ENCODE results near the gene RBM17.
"Not testable (repeated sequence)": the region's sequence is repeated elsewhere in the genome, so short reads cannot be mapped to it uniquely, and the experiment has no call there.

The RBM17 gene

DNA sequence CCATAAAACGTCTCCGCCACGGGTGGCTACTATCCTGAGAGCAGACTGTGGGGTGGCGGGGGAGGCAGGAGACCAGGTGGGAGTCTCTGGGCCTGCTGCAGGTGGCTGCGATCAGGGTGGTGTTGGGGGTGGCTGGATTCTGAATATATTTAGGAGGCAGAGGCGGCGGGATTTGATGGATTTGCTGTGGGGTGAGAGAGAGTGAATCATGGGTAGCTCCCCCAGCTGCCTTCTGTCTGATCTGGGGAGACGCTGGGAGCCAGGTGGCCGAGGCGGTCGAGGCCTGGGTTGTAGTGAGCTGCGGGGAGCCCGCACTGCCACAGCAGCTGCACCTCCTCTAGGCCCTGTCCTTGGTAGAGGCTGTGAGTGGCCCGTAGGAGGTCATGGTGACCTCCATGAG lies 65.7 kb downstream of the RBM17 start:
- no peak for DNase-seq (ENCODE audit: low spot score)

DNA sequence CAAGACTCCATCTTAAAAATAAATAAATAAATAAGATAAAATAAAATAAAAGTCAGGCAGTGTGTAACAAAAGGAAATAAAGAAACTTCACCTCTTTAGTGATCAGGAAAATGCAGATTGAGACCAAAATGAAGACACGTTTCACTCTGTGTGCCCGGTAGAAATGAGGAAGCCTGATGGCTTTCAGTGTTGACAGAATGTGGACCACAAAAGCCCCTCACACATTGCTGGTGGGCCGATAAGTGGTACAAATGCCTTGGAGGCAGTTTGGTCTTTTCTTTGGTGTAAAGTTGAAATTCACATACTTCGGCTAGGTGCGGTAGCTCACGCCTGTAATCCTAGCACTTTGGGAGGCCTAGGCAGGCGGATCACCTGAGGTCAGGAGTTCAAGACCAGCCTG lies 69.4 kb downstream of the RBM17 start:
- no peak for DNase-seq (ENCODE audit: low spot score)

DNA sequence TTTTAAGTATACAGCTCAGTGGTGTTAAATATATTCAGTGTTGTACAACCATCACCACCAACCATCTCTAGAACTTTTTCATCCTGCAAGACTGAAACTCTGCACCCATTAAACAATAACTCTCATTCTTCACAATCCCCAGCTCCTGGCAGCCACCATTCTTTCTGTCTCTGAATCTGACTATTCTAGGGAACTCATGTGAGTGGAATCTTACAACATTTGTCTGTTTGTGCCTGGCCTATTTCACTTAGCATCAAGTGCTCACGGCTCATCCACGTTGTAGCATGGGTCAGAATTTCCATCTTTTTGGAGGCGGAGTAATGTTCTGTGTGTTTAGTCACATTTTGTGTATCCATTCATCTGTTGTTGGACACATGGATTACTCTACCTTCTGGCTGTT lies 73.1 kb downstream of the RBM17 start:
- no peak for DNase-seq (ENCODE audit: low spot score)

DNA sequence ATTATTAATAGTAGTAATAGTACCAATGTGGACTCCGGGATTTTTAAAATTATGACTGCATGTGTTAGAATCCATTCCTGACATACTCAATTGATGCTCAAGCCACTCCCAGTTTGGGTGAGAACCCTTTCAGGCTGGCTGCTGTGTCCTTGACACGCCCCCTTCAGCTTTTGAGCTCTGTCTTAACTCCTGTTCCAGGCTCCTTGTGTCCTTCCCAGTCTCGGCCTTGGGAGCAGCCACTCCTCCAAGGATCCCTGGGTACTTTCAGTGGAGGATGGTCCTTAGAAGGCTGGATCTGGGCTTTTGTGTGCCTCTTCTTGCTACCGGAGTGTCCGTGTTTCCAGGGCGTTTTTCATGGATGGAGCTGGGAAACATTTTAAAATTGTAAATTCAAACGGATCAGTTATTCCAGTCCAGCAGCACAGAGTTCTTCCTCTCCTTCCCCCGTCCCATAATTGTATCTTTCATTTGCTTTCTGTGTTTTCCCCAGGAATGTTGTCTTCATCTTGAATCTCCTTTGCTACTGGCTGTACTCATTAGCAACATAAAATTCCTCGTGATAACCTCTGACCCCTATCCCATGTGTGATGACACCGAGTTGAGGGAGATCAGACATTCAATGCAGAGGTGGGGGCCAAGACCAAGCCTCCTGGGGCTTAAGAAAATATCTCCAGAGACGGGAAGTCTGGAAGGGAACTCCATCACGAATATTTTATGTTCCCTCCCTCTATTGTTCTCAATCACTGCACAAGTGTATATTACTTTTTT lies 73.9 kb downstream of the RBM17 start:
- no peak for DNase-seq (ENCODE audit: low spot score)

DNA sequence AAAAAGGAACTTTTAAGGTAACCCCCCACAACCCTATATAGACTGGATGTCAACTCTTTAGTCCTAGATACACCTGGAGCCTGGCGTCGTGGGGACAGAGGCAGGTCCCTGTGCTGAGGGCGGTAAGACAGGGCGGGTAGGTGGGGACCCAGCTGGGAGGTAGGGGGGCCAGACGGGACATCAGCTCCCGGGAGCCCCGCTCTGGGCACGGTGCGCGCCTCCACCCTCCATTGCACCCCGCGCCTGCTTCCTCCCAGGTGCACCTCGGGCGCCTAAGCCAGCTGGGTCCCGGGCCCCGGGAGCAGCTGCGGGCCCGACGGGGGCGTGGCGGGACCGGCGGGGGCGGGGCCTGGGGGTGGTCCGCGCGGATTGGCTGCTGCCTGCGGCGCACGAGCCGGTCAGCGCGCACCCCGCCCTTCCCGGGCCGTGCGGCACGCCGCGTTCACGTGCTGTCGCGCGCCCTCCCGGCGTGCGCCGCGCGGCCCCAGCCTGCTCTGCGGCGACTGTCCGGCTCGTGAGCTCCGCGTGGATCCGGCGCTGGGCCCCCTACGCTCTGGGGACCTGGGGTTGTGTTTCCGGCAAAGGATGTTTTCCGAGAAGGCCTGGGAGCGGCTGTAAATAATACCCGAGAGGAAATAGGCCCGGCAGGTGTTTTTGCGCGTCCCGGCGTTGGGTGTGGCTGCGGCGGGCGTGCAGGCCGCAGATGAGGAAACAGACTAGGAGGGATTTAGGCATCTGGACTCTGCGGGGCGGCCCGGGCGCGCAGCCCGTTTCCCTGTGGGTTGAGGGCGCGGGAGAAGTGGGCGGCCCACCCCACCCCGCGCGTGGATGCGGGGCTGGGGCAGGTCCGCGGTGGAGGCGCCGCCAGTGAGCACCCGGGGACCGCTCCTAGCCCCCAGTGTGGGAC lies 74.8 kb downstream of the RBM17 start:
- peak; percentile 80 for DNase-seq (ENCODE audit: low spot score)

DNA sequence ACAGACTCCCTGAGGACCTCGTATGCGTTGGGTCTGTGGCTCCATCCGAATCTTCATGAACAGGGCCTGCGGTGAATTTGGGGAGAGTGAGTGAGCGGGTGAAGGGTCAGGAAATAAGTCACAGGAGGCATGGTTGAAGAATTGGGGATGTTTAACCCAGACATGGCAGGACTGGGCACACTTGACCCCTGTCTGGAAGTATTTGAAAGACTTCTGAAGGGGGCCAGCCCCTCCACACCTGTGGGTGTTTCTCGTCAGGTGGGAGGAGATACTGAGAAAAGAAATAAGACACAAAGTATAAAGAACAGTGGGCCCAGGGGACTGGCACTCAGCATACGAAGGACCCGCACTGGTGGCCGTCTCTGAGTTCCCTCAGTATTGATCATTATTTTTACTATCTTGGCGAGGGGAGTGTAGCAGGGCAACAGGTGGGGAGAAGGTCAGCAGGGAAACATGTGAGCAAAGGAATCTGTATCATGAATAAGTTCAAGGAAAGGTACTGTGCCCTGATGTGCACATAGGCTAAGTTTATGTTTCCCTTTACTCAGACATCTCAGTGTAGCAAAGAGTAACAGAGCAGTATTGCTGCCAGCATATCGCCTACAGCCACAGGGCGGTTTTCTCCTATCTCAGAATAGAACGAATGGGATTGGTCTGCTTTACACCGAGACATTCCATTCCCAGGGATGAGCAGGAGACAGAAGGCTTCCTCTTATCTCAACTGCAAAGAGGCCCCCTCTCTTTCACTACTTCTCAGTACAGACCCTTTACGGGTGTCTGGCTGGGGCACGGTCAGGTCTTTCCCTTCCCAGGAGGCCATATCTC lies 75.6 kb downstream of the RBM17 start:
- no peak for DNase-seq (ENCODE audit: low spot score)

DNA sequence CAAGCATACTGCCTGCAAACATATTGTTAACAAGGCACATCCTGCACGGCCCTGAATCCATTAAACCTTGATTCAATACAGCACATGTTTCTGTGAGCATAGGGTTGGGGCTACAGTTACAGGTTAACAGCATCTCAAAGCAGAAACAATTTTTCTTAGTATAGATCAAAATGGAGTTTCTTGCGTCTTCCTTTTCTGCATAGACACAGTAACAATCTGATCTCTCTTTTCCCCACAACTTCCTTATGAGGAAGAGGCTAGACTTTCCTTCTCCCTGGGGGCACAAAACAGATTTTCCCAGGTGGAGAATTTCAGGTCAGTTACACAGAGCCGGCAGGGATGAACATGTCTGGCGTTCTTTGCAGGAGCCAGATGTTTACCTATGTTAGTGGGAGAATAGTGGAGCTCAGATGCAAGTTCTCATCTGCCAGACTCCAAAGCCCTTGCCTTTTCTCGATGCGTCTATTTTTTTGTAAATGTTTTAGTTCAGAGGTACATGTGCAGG lies 76.4 kb downstream of the RBM17 start:
- DNase-seq (ENCODE audit: low spot score) = no peak

DNA sequence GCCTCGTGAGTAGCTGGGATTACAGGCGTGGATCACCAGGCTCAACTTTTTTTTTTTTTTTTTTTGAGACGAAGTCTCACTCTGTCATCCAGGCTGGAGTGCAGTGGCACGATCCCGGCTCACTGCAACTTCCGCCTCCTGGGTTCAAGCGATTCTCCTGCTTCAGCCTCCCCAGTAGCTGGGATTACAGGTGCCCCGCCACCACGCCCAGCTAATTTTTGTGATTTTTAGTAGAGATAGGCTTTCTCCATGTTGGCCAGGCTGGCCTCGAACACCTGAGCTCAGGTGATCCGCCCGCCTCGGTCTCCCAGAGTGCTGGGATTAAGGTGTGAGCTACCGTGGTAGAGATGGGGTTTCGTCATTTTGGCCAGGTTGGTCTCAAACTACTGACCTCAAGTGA lies 77.1 kb downstream of the RBM17 start:
- not testable (repeated sequence) for DNase-seq (ENCODE audit: low spot score)

Small RNAs within 50 kb of the gene (small RNA-seq; reads per million reads assigned to genes)
- gene MIR3155A = 0 to 0.04 reads per million in 2 experiments

Data from SK-N-DZ (cell line).